ENCODE measurements around the gene DPAGT1.

- no peak for TF ChIP-seq CTCF (IDR thresholded peaks at IDR 0.05)
- no peak for TF ChIP-seq POLR2A (IDR thresholded peaks at IDR 0.05)
Measured at GRCh38 chr11:119056421-119056999, 45.1 kb downstream of the DPAGT1 start.

All from adrenal gland (tissue), 5 donors.